Stomach (tissue), 9 donors: ENCODE data around the gene A1BG. TPM values are rescaled to one million over a fixed set of nuclear protein-coding genes. Genes with fewer than 3 reads are reported as not detected.

Source experiments
- DNase-seq, 2 donors: peaks; one replicate each; pipeline versions ENCODE4 v3.0.0 to v3.0.0-alpha.2; 2013 to 2019
- H3K27ac ChIP-seq, 5 donors: fragments of 200-600 bp in 4 of 5; sonication (generic) in 4 of 5; one replicate each; pipeline ENCODE4 v1.5.1; 2013 to 2019; ENCODE audit warnings: mild to moderate bottlenecking in 1 of 5, moderate library complexity in 1 of 5
- H3K27me3 ChIP-seq, 3 donors: fragments of 200-600 bp; sonication (generic); one replicate each; pipeline ENCODE4 v1.5.1; 2017 to 2019; ENCODE audit warnings: mixed run types in 1 of 3
- H3K36me3 ChIP-seq, 4 donors: fragments of 200-600 bp; sonication (generic); 1 replicate in 3 of 4; 2 replicates in 1 of 4; pipeline ENCODE4 v1.5.1; 2016 to 2019
- H3K4me1 ChIP-seq, 4 donors: fragments of 200-600 bp; sonication (generic); one replicate each; pipeline ENCODE4 v1.5.1; 2016 to 2019
- H3K4me3 ChIP-seq, 4 donors: fragments of 200-600 bp; sonication (generic) in 3 of 4; one replicate each; pipeline ENCODE4 v1.5.1; 2016 to 2019; ENCODE audit warnings: mild to moderate bottlenecking in 1 of 4
- H3K9me3 ChIP-seq, 4 donors: fragments of 200-600 bp; sonication (generic); one replicate each; pipeline ENCODE4 v1.5.1; 2016 to 2019
- CTCF ChIP-seq, 7 experiments: fragments of 450-650 bp in 4 of 7; fragments of 200-600 bp in 3 of 7; sonication (generic) in 3 of 7; IDR thresholded peaks; one replicate each; pipeline ENCODE4 v1.5.1; 2016 to 2019; ENCODE audit warnings: antibody characterized with exemption in 7 of 7, control low read depth in 2 of 7, mild to moderate bottlenecking in 1 of 7
- EP300 ChIP-seq: sonication (generic); formaldehyde crosslinking; IDR thresholded peaks from one replicate; pipeline ENCODE4 v1.6.1; 2017; ENCODE audit warnings: antibody characterized with exemption
- POLR2A ChIP-seq, 4 donors: fragments of 450-650 bp; IDR thresholded peaks; one replicate each; pipeline ENCODE4 v1.6.1; 2016; ENCODE audit warnings: antibody characterized with exemption in 4 of 4, control low read depth in 2 of 4, mild to moderate bottlenecking in 1 of 4, moderate library complexity in 1 of 4
- POLR2AphosphoS5 ChIP-seq, 3 donors: sonication (generic); formaldehyde crosslinking; IDR thresholded peaks; one replicate each; pipeline ENCODE4 v1.6.1; 2016; ENCODE audit warnings: antibody characterized with exemption in 3 of 3
- WGBS, 5 donors: extraction: QIAGEN DNeasy Blood & Tissue Kit in 3 of 5; methylation state at CpG; one replicate each; pipeline versions ENCODE4 v1.1.5 to v1.1.7; 2013 to 2018; 5-methylcytosine and 5-hydroxymethylcytosine counted together
- intact Hi-C: fragments of 100-400 bp; cut with DNase I; formaldehyde crosslinking; loops from one replicate; pipeline ENCODE4 v1.15.1; 2023; ENCODE audit warnings: low total_unique reads
- polyA plus RNA-seq, 3 donors: library from polyadenylated mRNA; stranded (reverse); fragments of 200-250 nt; gene quantifications; one replicate each; pipeline ENCODE4 v1.2.3, GENCODE V29; 2013
- total RNA-seq, 5 donors: library from RNA; depleted of rRNA; stranded (reverse); fragments of >200 nt; gene quantifications; one replicate each; pipeline versions ENCODE4 v1.1.0 to v1.2.3, GENCODE V29; 2014 to 2016
- donor health status: healthy with polysubstance abuse.
- donor health status: Bipolar disorder and iron deficiency.
- donor health status: healthy.

A1BG gene
- total and polyA plus RNA-seq, 8 donors = 1.1 to 61.7 (median 25.3) TPM; not detected in 2

GRCh38 chr19:58395220-58395978, 42.1 kb upstream of the A1BG start, which contains the start of gene RNF225:
TSS of gene RNF225 (plus strand) at chr19:58395656. CDS start at chr19:58396090, 434 bp downstream.
- peaks cover 42 to 49% (median 48%) of the 10 kb centered on the region in 4 donors for H3K36me3 ChIP-seq
- peaks cover 14 to 50% (median 22%) of the 10 kb centered on the region in 4 donors for H3K4me1 ChIP-seq
- intact Hi-C loops = no loop called here
- H3K4me3 ChIP-seq = peak within 1 kb of the TSS in 2 of 4 donors; percentile 25 to 28
- 18 to 27% (median 27%) methylated on average over 16 to 21 of the region's 21 CpGs for WGBS, 5 donors
- TF ChIP-seq POLR2AphosphoS5 (IDR thresholded peaks at IDR 0.05) (peak in 1 of 3 donors; percentile 37), CTCF (IDR thresholded peaks at IDR 0.05) (no peak)
- peak in 1 of 2 donors; percentile 75 for DNase-seq
- H3K27ac ChIP-seq = no peak within 1 kb of the TSS
- H3K9me3 ChIP-seq = no peaks in the 10 kb centered on the region
- peaks cover 6 to 38% (median 13%) of the 10 kb centered on the region in 3 donors for H3K27me3 ChIP-seq

- H3K4me3 ChIP-seq = no peak overlapping the region
Measured at GRCh38 chr19:58394821-58395219, 41.5 kb upstream of the A1BG start.

GRCh38 chr19:58393725-58394033, 40.4 kb upstream of the A1BG start:
- no peak for TF ChIP-seq EP300
- no peak for TF ChIP-seq CTCF (IDR thresholded peaks at IDR 0.05)
- TF ChIP-seq POLR2AphosphoS5 (IDR thresholded peaks at IDR 0.05) = no peak
- TF ChIP-seq POLR2A (IDR thresholded peaks at IDR 0.05) = no peak

More at GRCh38 chr19:58394821-58395219, 41.5 kb upstream of the A1BG start:
- WGBS, 5 donors = 43 to 69% (median 67%) methylated on average over 2 to 3 of the region's 3 CpGs
- H3K36me3 ChIP-seq = peaks cover 45 to 55% (median 54%) of the 10 kb centered on the region in 4 donors
- intact Hi-C loops = no loop called here
- H3K4me1 ChIP-seq = peaks cover 12 to 50% (median 23%) of the 10 kb centered on the region in 4 donors
- no peak for DNase-seq
- H3K27me3 ChIP-seq = peaks cover 6 to 38% (median 13%) of the 10 kb centered on the region in 3 donors
- H3K27ac ChIP-seq = no peak overlapping the region
- no peaks in the 10 kb centered on the region for H3K9me3 ChIP-seq
- TF ChIP-seq EP300 = no peak
- TF ChIP-seq POLR2AphosphoS5 (IDR thresholded peaks at IDR 0.05) = no peak
- no peak for TF ChIP-seq CTCF (IDR thresholded peaks at IDR 0.05)
- TF ChIP-seq POLR2A (IDR thresholded peaks at IDR 0.05) = no peak

GRCh38 chr19:58392945-58393724, 39.8 kb upstream of the A1BG start:
- Histone ChIP-seq H3K27me3 (peaks cover 6 to 34% (median 13%) of the 10 kb centered on the region in 3 donors), H3K9me3 (no peaks in the 10 kb centered on the region), H3K36me3 (peaks cover 53 to 72% (median 71%) of the 10 kb centered on the region in 4 donors), H3K4me1 (peaks cover 15 to 62% (median 38%) of the 10 kb centered on the region in 4 donors), H3K27ac (no peak overlapping the region), H3K4me3 (no peak overlapping the region)
- 92 to 94% (median 93%) methylated on average over 26 of the region's 26 CpGs for WGBS, 5 donors
- no peak for DNase-seq
- TF ChIP-seq EP300 = no peak
- no peak for TF ChIP-seq POLR2A (IDR thresholded peaks at IDR 0.05)
- TF ChIP-seq POLR2AphosphoS5 (IDR thresholded peaks at IDR 0.05) = no peak
- no peak for TF ChIP-seq CTCF (IDR thresholded peaks at IDR 0.05)
- intact Hi-C loops = no loop called here

More at GRCh38 chr19:58393725-58394033, 40.4 kb upstream of the A1BG start:
- intact Hi-C loops = no loop called here
- DNase-seq = no peak
- Histone ChIP-seq H3K4me1 (peaks cover 12 to 57% (median 33%) of the 10 kb centered on the region in 4 donors), H3K27ac (no peak overlapping the region), H3K27me3 (peaks cover 6 to 38% (median 13%) of the 10 kb centered on the region in 3 donors), H3K36me3 (peaks cover 53 to 67% (median 65%) of the 10 kb centered on the region in 4 donors), H3K9me3 (no peaks in the 10 kb centered on the region), H3K4me3 (no peak overlapping the region)
- 85 to 89% (median 89%) methylated on average over 4 of the region's 4 CpGs for WGBS, 5 donors
